Measurements from ENCODE around the gene NLRP5. TPM values are rescaled to one million over a fixed set of nuclear protein-coding genes. Genes with fewer than 3 reads are reported as not detected.

Gene NLRP5
- total RNA-seq, 1 donor from 2014 or later: not detected

- H3K79me2 ChIP-seq (ENCODE audit: low read depth): peaks cover 14% of the 10 kb centered on the region
- no peaks in the 10 kb centered on the region for H3K9me3 ChIP-seq (ENCODE audit: low read depth)
- no peaks in the 10 kb centered on the region for H3K36me3 ChIP-seq
- no peak overlapping the region for H3K9ac ChIP-seq
- H3K4me3 Mint-ChIP-seq: no peak overlapping the region
- no peak for DNase-seq (ENCODE audit: low spot score)
- H3K4me1 ChIP-seq: peaks cover 8% of the 10 kb centered on the region
- TF ChIP-seq EZH2 (IDR thresholded peaks at IDR 0.05) (no peak), EZH2phosphoT487 (IDR thresholded peaks at IDR 0.05) (no peak), CTCF (IDR thresholded peaks at IDR 0.05) (no peak)
- peaks cover 36% of the 10 kb centered on the region for H4K20me1 ChIP-seq (ENCODE audit: low read depth)
- H3K4me2 ChIP-seq: no peak overlapping the region
- peaks cover 3% of the 10 kb centered on the region for H3K27me3 Mint-ChIP-seq (ENCODE audit: insufficient read depth, low read depth)
- H2AFZ ChIP-seq (replicated peaks): no peak overlapping the region
- peaks cover 7% of the 10 kb centered on the region for H3K36me3 Mint-ChIP-seq
- peaks cover 12% of the 10 kb centered on the region for H3K27me3 ChIP-seq
- H3K4me3 ChIP-seq: no peak overlapping the region
- H3K27ac ChIP-seq: peak overlapping the region; percentile 5
- peaks cover 8% of the 10 kb centered on the region for H3K4me1 Mint-ChIP-seq
- peaks cover 12% of the 10 kb centered on the region for H3F3A ChIP-seq (ENCODE audit: low read depth)
- peak overlapping the region; percentile 74 for H3K27ac Mint-ChIP-seq
- no peaks in the 10 kb centered on the region for H3K9me3 Mint-ChIP-seq
Measured at GRCh38 chr19:56085571-56086275, 99.1 kb downstream of the NLRP5 start.

GRCh38 chr19:56086671-56087430 is 100.3 kb downstream of the NLRP5 start:
- peaks cover 44% of the 10 kb centered on the region for H4K20me1 ChIP-seq (ENCODE audit: low read depth)
- no peaks in the 10 kb centered on the region for H3K9me3 Mint-ChIP-seq

More at GRCh38 chr19:56086671-56087430, 100.3 kb downstream of the NLRP5 start:
- Histone ChIP-seq H3K27me3 (peaks cover 5% of the 10 kb centered on the region), H3K36me3 (no peaks in the 10 kb centered on the region), H3K4me2 (no peak overlapping the region), H2AFZ (replicated peaks) (no peak overlapping the region), H3K79me2 (ENCODE audit: low read depth) (peaks cover 23% of the 10 kb centered on the region), H3K4me1 (peaks cover 8% of the 10 kb centered on the region), H3F3A (ENCODE audit: low read depth) (peaks cover 12% of the 10 kb centered on the region), H3K4me3 (no peak overlapping the region), H3K9ac (no peak overlapping the region), H3K27ac (no peak overlapping the region), H3K9me3 (ENCODE audit: low read depth) (no peaks in the 10 kb centered on the region)
- TF ChIP-seq EZH2 (IDR thresholded peaks at IDR 0.05): no peak
- no peak for TF ChIP-seq EZH2phosphoT487 (IDR thresholded peaks at IDR 0.05)
- TF ChIP-seq CTCF (IDR thresholded peaks at IDR 0.05): no peak
- Mint-ChIP-seq H3K4me1 (no peaks in the 10 kb centered on the region), H3K36me3 (peaks cover 14% of the 10 kb centered on the region), H3K27me3 (ENCODE audit: insufficient read depth, low read depth) (peaks cover 2% of the 10 kb centered on the region), H3K27ac (no peak overlapping the region), H3K4me3 (no peak overlapping the region)
- no peak for DNase-seq (ENCODE audit: low spot score)
